GM12878 (cell line): ENCODE results near the gene LTV1.

Experiments used
- ESRRA ChIP-seq: IDR thresholded peaks from 2 replicates; pipeline ENCODE4 v1.6.1; 2012; ENCODE audit warnings: mild to moderate bottlenecking, low read length, improper control_type of control experiment
- POLR2A ChIP-seq: IDR thresholded peaks from 2 replicates; pipeline ENCODE4 v1.6.1; 2011; ENCODE audit warnings: low read depth, mild to moderate bottlenecking, low read length
- SMAD1 ChIP-seq: fragments of 450-650 bp; IDR thresholded peaks from 2 replicates; pipeline ENCODE4 v1.6.1; 2018; ENCODE audit warnings: mild to moderate bottlenecking, low read depth; ENCODE audit not compliant: partially characterized antibody
- TF ChIP-seq, protein P1 (sequence below), 3 experiments: IDR thresholded peaks in 2 of 3; conservative IDR thresholded peaks in 1 of 3; 2 replicates each; pipeline ENCODE4 v1.5.1; 2011; ENCODE audit warnings: low read depth in 3 of 3, low read length in 3 of 3, mild to moderate bottlenecking in 3 of 3, control low read depth in 2 of 3, moderate library complexity in 2 of 3, inconsistent platforms in 1 of 3, mixed read lengths in 1 of 3; ENCODE audit not compliant: control insufficient read depth in 2 of 3, insufficient read depth in 1 of 3; ENCODE audit errors: extremely low read depth in 1 of 3

- TF ChIP-seq ESRRA (no peak), POLR2A (no peak), SMAD1 (no peak)
- TF ChIP-seq, protein P1, sequence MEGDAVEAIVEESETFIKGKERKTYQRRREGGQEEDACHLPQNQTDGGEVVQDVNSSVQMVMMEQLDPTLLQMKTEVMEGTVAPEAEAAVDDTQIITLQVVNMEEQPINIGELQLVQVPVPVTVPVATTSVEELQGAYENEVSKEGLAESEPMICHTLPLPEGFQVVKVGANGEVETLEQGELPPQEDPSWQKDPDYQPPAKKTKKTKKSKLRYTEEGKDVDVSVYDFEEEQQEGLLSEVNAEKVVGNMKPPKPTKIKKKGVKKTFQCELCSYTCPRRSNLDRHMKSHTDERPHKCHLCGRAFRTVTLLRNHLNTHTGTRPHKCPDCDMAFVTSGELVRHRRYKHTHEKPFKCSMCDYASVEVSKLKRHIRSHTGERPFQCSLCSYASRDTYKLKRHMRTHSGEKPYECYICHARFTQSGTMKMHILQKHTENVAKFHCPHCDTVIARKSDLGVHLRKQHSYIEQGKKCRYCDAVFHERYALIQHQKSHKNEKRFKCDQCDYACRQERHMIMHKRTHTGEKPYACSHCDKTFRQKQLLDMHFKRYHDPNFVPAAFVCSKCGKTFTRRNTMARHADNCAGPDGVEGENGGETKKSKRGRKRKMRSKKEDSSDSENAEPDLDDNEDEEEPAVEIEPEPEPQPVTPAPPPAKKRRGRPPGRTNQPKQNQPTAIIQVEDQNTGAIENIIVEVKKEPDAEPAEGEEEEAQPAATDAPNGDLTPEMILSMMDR (IDR thresholded peaks at IDR 0.05 in 2 of 3, conservative IDR thresholded peaks at IDR 0.05 in 1 of 3; ENCODE audit: control insufficient read depth in 2 of 3, extremely low read depth in 1 of 3, insufficient read depth in 1 of 3, low read depth in 3 of 3, low read length in 3 of 3): no peak
These were observed 51.5 kb downstream of the LTV1 start for GRCh38 chr6:143894655-143895054.
